Gastrocnemius medialis (tissue), 4 donors: ENCODE measurements around the gene KCNG4.

ENCODE experiments used
- CTCF ChIP-seq, 5 experiments: fragments of 450-650 bp in 3 of 5; fragments of 200-600 bp in 2 of 5; sonication (generic) in 2 of 5; IDR thresholded peaks in 4 of 5; conservative IDR thresholded peaks in 1 of 5; 1 replicate in 4 of 5; 2 replicates in 1 of 5; pipeline ENCODE4 v1.5.1; 2016 to 2019; ENCODE audit warnings: antibody characterized with exemption in 5 of 5, mild to moderate bottlenecking in 3 of 5, moderate library complexity in 3 of 5
- POLR2A ChIP-seq, 2 donors: fragments of 450-650 bp; IDR thresholded peaks; one replicate each; pipeline ENCODE4 v1.6.1; 2017; ENCODE audit warnings: antibody characterized with exemption in 2 of 2, mild to moderate bottlenecking in 2 of 2, moderate library complexity in 2 of 2

GRCh38 chr16:84212631-84213030 lies 27.2 kb downstream of the KCNG4 start:
- TF ChIP-seq CTCF (IDR thresholded peaks at IDR 0.05 in 4 of 5, conservative IDR thresholded peaks at IDR 0.05 in 1 of 5) (no peak), POLR2A (IDR thresholded peaks at IDR 0.05) (no peak)
